Spleen (tissue), 7 donors: ENCODE results near the gene KLRB1.

ENCODE experiments used
- CTCF ChIP-seq, 11 experiments: fragments of 200-600 bp in 7 of 11; fragments of 450-650 bp in 4 of 11; sonication (generic) in 4 of 11; IDR thresholded peaks in 8 of 11; conservative IDR thresholded peaks in 3 of 11; 1 replicate in 7 of 11; 2 replicates in 4 of 11; pipeline versions ENCODE4 v1.4.0 to v1.8.0; 2016 to 2021; ENCODE audit warnings: antibody characterized with exemption in 11 of 11, inconsistent platforms in 4 of 11, mild to moderate bottlenecking in 1 of 11
- POLR2A ChIP-seq, 3 donors: fragments of 450-650 bp; IDR thresholded peaks; one replicate each; pipeline ENCODE4 v1.5.1; 2017; ENCODE audit warnings: antibody characterized with exemption in 3 of 3, mild to moderate bottlenecking in 1 of 3
- donor health status: DM: no; HTN: no; CAD: no; lungs with moderate emphysema.
- donor health status: DM: no; HTN: no; CAD: no.
- donor health status: DM: no; HTN: no; CAD: no.

DNA sequence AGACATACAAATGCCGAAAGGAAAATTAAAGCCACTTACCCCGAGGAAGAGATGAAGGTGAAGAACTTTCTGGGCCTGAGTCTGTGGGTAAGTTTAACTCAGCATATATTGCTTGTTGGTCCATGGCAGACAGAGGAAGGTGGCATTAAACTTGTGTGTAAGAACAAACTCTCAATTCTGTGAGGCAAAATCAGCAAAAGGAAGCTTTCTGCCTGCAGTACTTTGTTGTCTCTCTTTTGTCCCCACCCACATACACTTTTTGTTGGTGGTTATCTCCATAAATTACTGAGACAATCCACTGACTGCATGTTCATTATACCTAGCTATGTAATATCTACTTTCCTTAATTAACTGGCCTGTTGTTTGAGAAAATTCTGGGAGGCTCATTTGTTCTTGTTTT lies at the start of gene KLRB1:
- TF ChIP-seq CTCF (IDR thresholded peaks at IDR 0.05 in 8 of 11, conservative IDR thresholded peaks at IDR 0.05 in 3 of 11), result no peak
- no peak for TF ChIP-seq POLR2A (IDR thresholded peaks at IDR 0.05)
